CD4-positive, alpha-beta T cell (primary cell): ENCODE measurements around the gene LRSAM1. TPM values are rescaled to one million over a fixed set of nuclear protein-coding genes. Genes with fewer than 3 reads are reported as not detected.

Experiments used
- ATAC-seq: fragments of 200-7000 bp; cut with Tn5 transposase; one replicate; pipeline ENCODE4 v1.10.0; 2022; ENCODE audit warnings: mild to moderate bottlenecking; ENCODE audit not compliant: poor library complexity
- CTCF ChIA-PET: fragments of 350-600 bp; sonication (Branson Sonifier 250); formaldehyde crosslinking; loops from one replicate; lab custom pipeline; 2021; ENCODE audit warnings: antibody characterized with exemption, inconsistent platforms; lab: Charles Lee
- POLR2A ChIA-PET: fragments of 350-600 bp; sonication (Branson Sonifier 250); formaldehyde crosslinking; loops from one replicate; lab custom pipeline; 2021; ENCODE audit warnings: antibody characterized with exemption, inconsistent platforms; lab: Charles Lee
- DNase-seq, 14 experiments: peaks; one replicate each; pipeline ENCODE4 v3.0.0-alpha.2; 2013 to 2020; ENCODE audit warnings: mixed read lengths in 2 of 14
- H3K27ac ChIP-seq, 2 donors: one replicate each; pipeline versions ENCODE4 v1.5.1 to v1.7.0; 2013; ENCODE audit warnings: low read length in 2 of 2, low read depth in 1 of 2, mild to moderate bottlenecking in 1 of 2
- H3K27me3 ChIP-seq, 2 experiments: 1 replicate in 1 of 2; 2 replicates in 1 of 2; pipeline versions ENCODE4 v1.6.1 to v1.7.0; 2013; ENCODE audit warnings: low read length in 2 of 2, control low read depth in 1 of 2, mild to moderate bottlenecking in 1 of 2, moderate library complexity in 1 of 2; ENCODE audit not compliant: insufficient read depth in 2 of 2, control insufficient read depth in 1 of 2
- H3K36me3 ChIP-seq: one replicate; pipeline ENCODE4 v1.6.1; 2013; ENCODE audit warnings: low read length, control low read depth; ENCODE audit not compliant: insufficient read depth
- H3K4me1 ChIP-seq: one replicate; pipeline ENCODE4 v1.6.1; 2013; ENCODE audit warnings: low read length, control low read depth; ENCODE audit not compliant: insufficient read depth
- H3K4me3 ChIP-seq: one replicate; pipeline ENCODE4 v1.5.1; 2013; ENCODE audit warnings: mild to moderate bottlenecking, low read length, moderate library complexity
- H3K9me3 ChIP-seq, 2 experiments: 1 replicate in 1 of 2; 2 replicates in 1 of 2; pipeline versions ENCODE4 v1.6.1 to v1.7.0; 2013; ENCODE audit warnings: low read length in 2 of 2, mild to moderate bottlenecking in 2 of 2, control low read depth in 1 of 2, moderate library complexity in 1 of 2; ENCODE audit not compliant: control insufficient read depth in 1 of 2, insufficient read depth in 1 of 2
- H3K27ac Mint-ChIP-seq: one replicate; pipeline ENCODE4 v1.8.0; 2020; ENCODE audit warnings: mixed read lengths
- H3K27me3 Mint-ChIP-seq: one replicate; pipeline ENCODE4 v1.8.0; 2021; ENCODE audit warnings: mixed read lengths
- H3K36me3 Mint-ChIP-seq: one replicate; pipeline ENCODE4 v1.8.0; 2021; ENCODE audit warnings: low read depth, mixed read lengths
- H3K4me1 Mint-ChIP-seq: one replicate; pipeline ENCODE4 v1.8.0; 2021; ENCODE audit warnings: low read depth, mixed read lengths
- H3K4me3 Mint-ChIP-seq: one replicate; pipeline ENCODE4 v1.8.0; 2020; ENCODE audit warnings: mild to moderate bottlenecking, mixed read lengths
- H3K9me3 Mint-ChIP-seq: one replicate; pipeline ENCODE4 v1.8.0; 2020; ENCODE audit warnings: mixed read lengths
- intact Hi-C, 2 experiments: fragments of 100-400 bp; cut with DNase I in 1 of 2; cut with micrococcal nuclease in 1 of 2; formaldehyde crosslinking; loops; one replicate each; pipeline versions ENCODE4 v1.15.1 to v1.9.0; 2023 to 2025; cut with DNase I, micrococcal nuclease
- total RNA-seq, 174 experiments: library from RNA in 2 of 174; stranded (reverse) in 2 of 174; gene quantifications; one replicate each; pipeline ENCODE4 v1.2.3 and lab custom pipeline; 2021 to 2026
- TF ChIP-seq, protein P1 (sequence below): fragments of 200-600 bp; IDR thresholded peaks from one replicate; pipeline ENCODE4 v1.8.0; 2022; ENCODE audit warnings: antibody characterized with exemption, mild to moderate bottlenecking

Gene LRSAM1
- total RNA-seq, 2 experiments from 2014 or later = 11.4 to 16.0 TPM

DNA sequence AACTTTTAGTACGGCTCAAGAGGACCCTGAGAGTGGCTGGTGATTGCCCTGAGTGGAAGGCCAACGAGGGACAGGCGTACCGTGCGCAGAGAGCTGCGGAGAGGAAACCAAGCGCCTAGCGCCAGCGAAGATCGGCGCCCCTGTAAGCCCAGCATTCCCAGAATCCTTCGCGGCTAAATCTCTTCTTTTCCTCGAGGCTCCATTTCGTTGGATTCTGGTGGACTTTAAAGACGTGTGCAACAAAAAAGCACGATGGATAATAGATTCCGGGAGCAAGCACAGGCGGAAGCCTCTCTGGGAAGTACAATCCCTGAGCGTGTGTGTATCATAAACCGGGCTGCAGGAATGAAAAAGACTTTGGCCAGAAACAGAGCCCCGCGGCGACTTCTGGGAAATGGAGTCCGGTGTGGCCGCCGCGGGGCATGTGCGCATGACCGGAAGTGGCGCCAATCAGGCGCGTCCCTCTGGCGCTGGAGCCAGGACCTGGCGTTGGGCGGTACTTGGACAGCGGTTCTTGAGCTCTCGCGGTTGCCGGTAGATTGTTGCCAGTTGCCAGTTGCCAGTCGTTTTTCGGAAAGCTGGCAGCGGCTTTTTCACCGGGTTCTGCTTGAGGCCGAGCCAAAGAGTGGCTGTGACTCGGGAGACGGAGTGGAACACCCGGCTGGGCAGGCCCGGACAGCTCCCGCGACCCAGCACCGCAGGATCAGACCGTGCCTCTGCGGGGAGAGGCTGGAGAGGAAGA, 27.2 kb upstream of the LRSAM1 start, which contains the start of gene ZNF79:
Gene ZNF79 (plus strand): TSS at position 449 of the 742 bp plus-strand sequence. CDS start 406 bp downstream, outside the sequence.
- Histone ChIP-seq H3K4me1 (peaks cover 32% of the 10 kb centered on the region), H3K4me3 (peak within 1 kb of the TSS; percentile 93), H3K9me3 (no peaks in the 10 kb centered on the region), H3K27ac (peak within 1 kb of the TSS; percentile 63 to 78), H3K27me3 (no peaks in the 10 kb centered on the region), H3K36me3 (peaks cover 9% of the 10 kb centered on the region)
- POLR2A ChIA-PET = interaction anchor here (0.7 to 3.6 kb wide), 8 partner anchors 8 to 347 kb away, joined by 3 to 31 read pairs (median 3); partner anchors contain the start of genes LRSAM1 and RPL12
- TF ChIP-seq, protein P1, sequence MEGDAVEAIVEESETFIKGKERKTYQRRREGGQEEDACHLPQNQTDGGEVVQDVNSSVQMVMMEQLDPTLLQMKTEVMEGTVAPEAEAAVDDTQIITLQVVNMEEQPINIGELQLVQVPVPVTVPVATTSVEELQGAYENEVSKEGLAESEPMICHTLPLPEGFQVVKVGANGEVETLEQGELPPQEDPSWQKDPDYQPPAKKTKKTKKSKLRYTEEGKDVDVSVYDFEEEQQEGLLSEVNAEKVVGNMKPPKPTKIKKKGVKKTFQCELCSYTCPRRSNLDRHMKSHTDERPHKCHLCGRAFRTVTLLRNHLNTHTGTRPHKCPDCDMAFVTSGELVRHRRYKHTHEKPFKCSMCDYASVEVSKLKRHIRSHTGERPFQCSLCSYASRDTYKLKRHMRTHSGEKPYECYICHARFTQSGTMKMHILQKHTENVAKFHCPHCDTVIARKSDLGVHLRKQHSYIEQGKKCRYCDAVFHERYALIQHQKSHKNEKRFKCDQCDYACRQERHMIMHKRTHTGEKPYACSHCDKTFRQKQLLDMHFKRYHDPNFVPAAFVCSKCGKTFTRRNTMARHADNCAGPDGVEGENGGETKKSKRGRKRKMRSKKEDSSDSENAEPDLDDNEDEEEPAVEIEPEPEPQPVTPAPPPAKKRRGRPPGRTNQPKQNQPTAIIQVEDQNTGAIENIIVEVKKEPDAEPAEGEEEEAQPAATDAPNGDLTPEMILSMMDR = no peak
- no peaks in the 10 kb centered on the region for H3K9me3 Mint-ChIP-seq
- intact Hi-C loops = loop anchor here (1.0 to 10.0 kb wide), 7 partner anchors 27 to 509 kb away; partner anchors contain the start of genes LRSAM1 (in 2 of the 2), RPL12 (in 2 of the 2), RALGPS1 (in 1 of the 2) and SLC2A8 (in 1 of the 2)
- CTCF ChIA-PET = interaction anchor here (0.7 to 1.4 kb wide), 3 partner anchors 16 to 27 kb away, joined by 3 to 8 read pairs (median 4); partner anchors contain the start of genes LRSAM1, RPL12 and SLC2A8
- peaks cover 42% of the 10 kb centered on the region for H3K36me3 Mint-ChIP-seq
- peak within 1 kb of the TSS; percentile 90 for H3K27ac Mint-ChIP-seq
- peak within 1 kb of the TSS; percentile 99 for H3K4me3 Mint-ChIP-seq
- peak; percentile 87 for ATAC-seq
- H3K4me1 Mint-ChIP-seq = peaks cover 45% of the 10 kb centered on the region
- peak; percentile 80 to 94 (median 86) for DNase-seq
- no peaks in the 10 kb centered on the region for H3K27me3 Mint-ChIP-seq

DNA sequence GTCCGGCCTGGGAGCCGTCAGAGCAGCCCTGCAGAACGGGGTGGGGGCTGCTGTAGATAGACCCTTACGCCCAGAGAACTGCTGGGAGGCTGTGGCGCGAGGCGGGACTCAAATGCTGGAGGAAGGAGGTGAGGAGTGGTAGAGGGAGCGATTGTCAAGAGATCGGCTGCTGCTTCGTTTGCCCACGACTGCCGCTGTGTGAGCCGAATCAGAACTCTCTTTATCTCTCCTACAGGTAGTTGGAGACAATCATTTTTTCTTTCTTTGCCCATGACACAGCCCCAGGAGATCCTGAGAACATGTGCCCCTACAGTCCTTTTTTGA, 26.7 kb upstream of the LRSAM1 start:
- ATAC-seq = peak; percentile 68
- no peaks in the 10 kb centered on the region for H3K9me3 ChIP-seq
- H3K27ac ChIP-seq = peak overlapping the region; percentile 63 to 78
- CTCF ChIA-PET = interaction anchor here (0.7 to 1.4 kb wide), 3 partner anchors 17 to 28 kb away, joined by 3 to 8 read pairs (median 4); partner anchors contain the start of genes LRSAM1, RPL12 and SLC2A8
- H3K4me1 Mint-ChIP-seq = peaks cover 45% of the 10 kb centered on the region
- H3K27me3 ChIP-seq = no peaks in the 10 kb centered on the region
- peaks cover 14% of the 10 kb centered on the region for H3K36me3 ChIP-seq
- no peaks in the 10 kb centered on the region for H3K9me3 Mint-ChIP-seq
- H3K4me3 Mint-ChIP-seq = peak overlapping the region; percentile 99
- intact Hi-C loops = loop anchor here (1.0 to 10.0 kb wide), 6 partner anchors 26 to 510 kb away; partner anchors contain the start of genes LRSAM1 (in 2 of the 2), RPL12 (in 2 of the 2) and RALGPS1 (in 1 of the 2)
- H3K27me3 Mint-ChIP-seq = no peaks in the 10 kb centered on the region
- peak overlapping the region; percentile 90 for H3K27ac Mint-ChIP-seq
- H3K4me1 ChIP-seq = peaks cover 31% of the 10 kb centered on the region
- peaks cover 44% of the 10 kb centered on the region for H3K36me3 Mint-ChIP-seq
- TF ChIP-seq, protein P1 = no peak
- H3K4me3 ChIP-seq = peak overlapping the region; percentile 93
- peak in 12 of 14 experiments; percentile 18 to 67 (median 32) for DNase-seq
- POLR2A ChIA-PET = interaction anchor here (1.8 to 3.6 kb wide), 2 partner anchors 26 to 31 kb away, joined by 6 to 31 read pairs; partner anchors contain the start of genes LRSAM1 and RPL12

DNA sequence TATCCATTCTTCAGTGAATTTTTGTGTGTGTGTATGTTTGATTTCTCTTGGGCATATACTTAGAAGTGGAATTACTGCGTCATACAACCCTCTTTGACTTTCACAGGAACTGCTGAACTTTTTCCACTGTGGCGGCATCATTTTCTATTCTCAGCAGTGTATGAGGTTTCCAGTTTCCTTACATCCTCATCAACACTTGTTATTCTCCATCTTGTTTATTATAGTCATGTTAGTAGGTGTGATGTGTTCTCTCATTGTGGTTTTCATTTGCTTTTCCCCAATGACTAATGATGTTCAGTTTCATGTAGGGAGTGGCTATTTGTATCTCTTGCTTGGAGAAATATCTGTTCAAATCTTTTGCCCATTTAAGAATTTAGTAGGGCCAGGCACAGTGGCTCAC, 24.6 kb upstream of the LRSAM1 start:
- Mint-ChIP-seq H3K4me1 (peaks cover 55% of the 10 kb centered on the region), H3K27me3 (no peaks in the 10 kb centered on the region), H3K4me3 (peak overlapping the region; percentile 73), H3K9me3 (no peaks in the 10 kb centered on the region), H3K36me3 (peaks cover 63% of the 10 kb centered on the region), H3K27ac (no peak overlapping the region)
- TF ChIP-seq, protein P1 = no peak
- H3K27ac ChIP-seq = no peak overlapping the region
- H3K27me3 ChIP-seq = no peaks in the 10 kb centered on the region
- H3K9me3 ChIP-seq = no peaks in the 10 kb centered on the region
- H3K36me3 ChIP-seq = peaks cover 30% of the 10 kb centered on the region
- H3K4me1 ChIP-seq = peaks cover 31% of the 10 kb centered on the region
- DNase-seq (peak in 2 of 14 experiments; percentile 11 to 29), ATAC-seq (no peak)
- no peak overlapping the region for H3K4me3 ChIP-seq
- CTCF ChIA-PET = no interaction called here
- intact Hi-C loops = loop anchor here in 1 of 2 experiments (10.0 kb wide), 1 partner anchor 512 kb away; the partner anchor contains the start of gene RALGPS1
- POLR2A ChIA-PET = no interaction called here
